Measurements from ENCODE around the gene PHEX.

Gene PHEX

GRCh38 chrX:22032084-22032483 is at the start of gene PHEX:
Gene PHEX (plus strand): TSS chrX:22032325. CDS start chrX:22033006, 681 bp downstream.
- peak; percentile 35 for DNase-seq

- DNase-seq, result peak; percentile 8
These were observed 46.8 kb upstream of the PHEX start for GRCh38 chrX:21985332-21985777.

GRCh38 chrX:21986596-21986995 is 45.5 kb upstream of the PHEX start:
- no peak for DNase-seq

GRCh38 chrX:21989384-21989783 is 42.7 kb upstream of the PHEX start:
- no peak for DNase-seq

GRCh38 chrX:21990832-21991231 is 41.3 kb upstream of the PHEX start:
- DNase-seq, result no peak

GRCh38 chrX:21991504-21991903 is 40.6 kb upstream of the PHEX start:
- DNase-seq, result no peak

GRCh38 chrX:21993265-21993664 is 38.9 kb upstream of the PHEX start:
- DNase-seq, result no peak

GRCh38 chrX:21996872-21997455 is 35.2 kb upstream of the PHEX start:
- no peak for DNase-seq

- no peak for DNase-seq
These were observed 34.1 kb upstream of the PHEX start for GRCh38 chrX:21998037-21998436.

- no peak for DNase-seq
These were observed 27.3 kb upstream of the PHEX start for GRCh38 chrX:22004866-22005265.

- DNase-seq, result no peak
These were observed 20.1 kb upstream of the PHEX start for GRCh38 chrX:22012051-22012450.

- no peak for DNase-seq
These were observed 19.2 kb upstream of the PHEX start for GRCh38 chrX:22012931-22013330.

- DNase-seq, result no peak
These were observed 16.9 kb upstream of the PHEX start for GRCh38 chrX:22015139-22015750.

GRCh38 chrX:22021751-22022324 is 10.3 kb upstream of the PHEX start:
- no peak for DNase-seq

- no peak for DNase-seq
These were observed 7.5 kb upstream of the PHEX start for GRCh38 chrX:22024577-22024976.

GRCh38 chrX:22025751-22026150 is 6.4 kb upstream of the PHEX start:
- no peak for DNase-seq

- no peak for DNase-seq
These were observed 5.4 kb upstream of the PHEX start for GRCh38 chrX:22026731-22027130.

GRCh38 chrX:22032506-22032905 is 381 bp downstream of the PHEX start:
- no peak for DNase-seq

GRCh38 chrX:22033818-22034217 is 1.7 kb downstream of the PHEX start:
- no peak for DNase-seq

- DNase-seq, result no peak
These were observed 3.1 kb downstream of the PHEX start for GRCh38 chrX:22035236-22035635.

GRCh38 chrX:22037225-22037624 is 5.1 kb downstream of the PHEX start:
- no peak for DNase-seq

- peak; percentile 63 for DNase-seq
These were observed 5.9 kb downstream of the PHEX start for GRCh38 chrX:22037911-22038537.

- no peak for DNase-seq
These were observed 7.4 kb downstream of the PHEX start for GRCh38 chrX:22039541-22039940.

GRCh38 chrX:22040184-22040583 is 8.1 kb downstream of the PHEX start:
- no peak for DNase-seq

All from DMS79 treated with DMSO at 0.1 percent for 48 hours (cell line).